HEK293 (cell line): Measurements from ENCODE around the gene CCDC32.

Experiments
- CTCF ChIA-PET: fragments of 350-600 bp; formaldehyde crosslinking; extraction: SDS; loops from one replicate; lab custom pipeline; 2021; ENCODE audit warnings: antibody characterized with exemption; lab: Yijun Ruan, JAX
- POLR2A ChIA-PET: fragments of 300-600 bp; formaldehyde crosslinking; extraction: SDS; loops from one replicate; lab custom pipeline; 2020; ENCODE audit warnings: antibody characterized with exemption, inconsistent platforms; lab: Yijun Ruan, JAX
- H3K27ac ChIP-seq: fragments of 200-500 bp; sonication (Bioruptor generic); 2 replicates; pipeline ENCODE4 v1.5.1; 2014; ENCODE audit warnings: low read depth, low read length, control low read depth, inconsistent platforms; ENCODE audit errors: extremely low read depth
- H3K36me3 ChIP-seq, 2 experiments: fragments of 200-500 bp in 1 of 2; sonication (Bioruptor generic) in 1 of 2; 1 replicate in 1 of 2; 2 replicates in 1 of 2; pipeline ENCODE4 v1.5.1; 2014 to 2017; ENCODE audit warnings: inconsistent platforms in 2 of 2, low read length in 2 of 2; ENCODE audit not compliant: control insufficient read depth in 2 of 2, insufficient read depth in 1 of 2
- H3K4me1 ChIP-seq: fragments of 200-500 bp; sonication (Bioruptor generic); 2 replicates; pipeline ENCODE4 v1.5.1; 2014; ENCODE audit warnings: mild to moderate bottlenecking, low read length, inconsistent platforms; ENCODE audit not compliant: control insufficient read depth, insufficient read depth
- H3K4me3 ChIP-seq: 2 replicates; pipeline ENCODE4 v1.5.1; 2011; ENCODE audit warnings: low read depth, mild to moderate bottlenecking, control low read depth, low read length, moderate library complexity
- H3K9me3 ChIP-seq: fragments of 200-500 bp; sonication (Bioruptor generic); 2 replicates; pipeline ENCODE4 v1.5.1; 2014; ENCODE audit warnings: low read depth, low read length, inconsistent platforms; ENCODE audit not compliant: control insufficient read depth, insufficient read depth
- FEZF1 ChIP-seq: fragments of 450-650 bp; formaldehyde crosslinking; IDR thresholded peaks from 2 replicates; pipeline ENCODE4 v1.5.1; 2016; ENCODE audit warnings: missing biosample characterization, missing genetic modification characterization
- GLIS1 ChIP-seq: fragments of 450-650 bp; formaldehyde crosslinking; IDR thresholded peaks from 2 replicates; pipeline ENCODE4 v1.5.1; 2016; ENCODE audit warnings: missing biosample characterization, missing genetic modification characterization
- IKZF3 ChIP-seq: fragments of 450-650 bp; IDR thresholded peaks from 2 replicates; pipeline ENCODE4 v1.5.0; 2018; ENCODE audit warnings: missing biosample characterization, mild to moderate bottlenecking, missing genetic modification characterization, moderate library complexity
- SALL2 ChIP-seq: fragments of 450-650 bp; formaldehyde crosslinking; IDR thresholded peaks from 2 replicates; pipeline ENCODE4 v1.5.0; 2017; ENCODE audit warnings: missing biosample characterization, mild to moderate bottlenecking, missing genetic modification characterization, borderline replicate concordance
- YY2 ChIP-seq: fragments of 450-650 bp; formaldehyde crosslinking; IDR thresholded peaks from 2 replicates; pipeline ENCODE4 v1.5.1; 2016; ENCODE audit warnings: missing biosample characterization, missing genetic modification characterization
- ZBTB7A ChIP-seq: fragments of 450-650 bp; formaldehyde crosslinking; IDR thresholded peaks from 2 replicates; pipeline ENCODE4 v1.5.1; 2016; ENCODE audit warnings: low read depth, missing biosample characterization, missing genetic modification characterization
- ZBTB8A ChIP-seq: fragments of 450-650 bp; formaldehyde crosslinking; IDR thresholded peaks from 2 replicates; pipeline ENCODE4 v1.5.1; 2016; ENCODE audit warnings: missing biosample characterization, missing genetic modification characterization
- ZNF16 ChIP-seq: fragments of 450-650 bp; formaldehyde crosslinking; IDR thresholded peaks from 2 replicates; pipeline ENCODE4 v1.5.1; 2016; ENCODE audit warnings: low read depth, missing biosample characterization, missing genetic modification characterization
- ZNF202 ChIP-seq: fragments of 450-650 bp; formaldehyde crosslinking; IDR thresholded peaks from 2 replicates; pipeline ENCODE4 v1.5.1; 2016; ENCODE audit warnings: missing biosample characterization, missing genetic modification characterization, borderline replicate concordance
- ZNF221 ChIP-seq: fragments of 450-650 bp; formaldehyde crosslinking; IDR thresholded peaks from 2 replicates; pipeline ENCODE4 v1.5.1; 2017; ENCODE audit warnings: missing biosample characterization, missing genetic modification characterization, borderline replicate concordance
- ZNF248 ChIP-seq: fragments of 450-650 bp; formaldehyde crosslinking; IDR thresholded peaks from 2 replicates; pipeline ENCODE4 v1.5.1; 2017; ENCODE audit warnings: missing biosample characterization, missing genetic modification characterization
- ZNF266 ChIP-seq: fragments of 450-650 bp; formaldehyde crosslinking; IDR thresholded peaks from 2 replicates; pipeline ENCODE4 v1.5.1; 2016; ENCODE audit warnings: missing biosample characterization, missing genetic modification characterization, low read depth
- ZNF366 ChIP-seq: fragments of 450-650 bp; formaldehyde crosslinking; conservative IDR thresholded peaks from 2 replicates; pipeline ENCODE4 v1.5.1; 2016; ENCODE audit warnings: missing biosample characterization, missing genetic modification characterization
- ZNF394 ChIP-seq: fragments of 450-650 bp; formaldehyde crosslinking; IDR thresholded peaks from 2 replicates; pipeline ENCODE4 v1.5.1; 2016; ENCODE audit warnings: missing biosample characterization, missing genetic modification characterization, mild to moderate bottlenecking, moderate library complexity, borderline replicate concordance
- ZNF404 ChIP-seq: fragments of 450-650 bp; formaldehyde crosslinking; IDR thresholded peaks from 2 replicates; pipeline ENCODE4 v1.5.1; 2017; ENCODE audit warnings: missing biosample characterization, missing genetic modification characterization
- ZNF416 ChIP-seq: fragments of 450-650 bp; formaldehyde crosslinking; IDR thresholded peaks from 2 replicates; pipeline ENCODE4 v1.5.1; 2016; ENCODE audit warnings: missing biosample characterization, missing genetic modification characterization
- ZNF433 ChIP-seq: fragments of 450-650 bp; formaldehyde crosslinking; IDR thresholded peaks from 2 replicates; pipeline ENCODE4 v1.5.1; 2016; ENCODE audit warnings: missing biosample characterization, missing genetic modification characterization, low read depth
- ZNF585B ChIP-seq: fragments of 450-650 bp; formaldehyde crosslinking; IDR thresholded peaks from 2 replicates; pipeline ENCODE4 v1.5.1; 2016; ENCODE audit warnings: missing biosample characterization, missing genetic modification characterization
- TF ChIP-seq, protein P1 (sequence below): fragments of 450-650 bp; formaldehyde crosslinking; IDR thresholded peaks from 2 replicates; pipeline ENCODE4 v1.5.1; 2017; ENCODE audit warnings: missing biosample characterization, mild to moderate bottlenecking, missing genetic modification characterization, moderate library complexity
- TF ChIP-seq, protein P2 (sequence below): fragments of 450-650 bp; formaldehyde crosslinking; IDR thresholded peaks from 2 replicates; pipeline ENCODE4 v1.5.1; 2016; ENCODE audit warnings: missing biosample characterization, missing genetic modification characterization
- TF ChIP-seq, protein P3 (sequence below): fragments of 450-650 bp; formaldehyde crosslinking; IDR thresholded peaks from 2 replicates; pipeline ENCODE4 v1.5.1; 2017; ENCODE audit warnings: missing biosample characterization, missing genetic modification characterization
- TF ChIP-seq, protein P4 (sequence below): fragments of 450-650 bp; formaldehyde crosslinking; IDR thresholded peaks from 2 replicates; pipeline ENCODE4 v1.5.1; 2016; ENCODE audit warnings: missing biosample characterization, missing genetic modification characterization
- TF ChIP-seq, protein P5 (sequence below): fragments of 450-650 bp; formaldehyde crosslinking; IDR thresholded peaks from 2 replicates; pipeline ENCODE4 v1.5.1; 2017; ENCODE audit warnings: missing biosample characterization, missing genetic modification characterization
- TF ChIP-seq, protein P6 (sequence below): fragments of 450-650 bp; formaldehyde crosslinking; IDR thresholded peaks from 2 replicates; pipeline ENCODE4 v1.5.1; 2016; ENCODE audit warnings: missing biosample characterization, missing genetic modification characterization

Gene CCDC32

DNA sequence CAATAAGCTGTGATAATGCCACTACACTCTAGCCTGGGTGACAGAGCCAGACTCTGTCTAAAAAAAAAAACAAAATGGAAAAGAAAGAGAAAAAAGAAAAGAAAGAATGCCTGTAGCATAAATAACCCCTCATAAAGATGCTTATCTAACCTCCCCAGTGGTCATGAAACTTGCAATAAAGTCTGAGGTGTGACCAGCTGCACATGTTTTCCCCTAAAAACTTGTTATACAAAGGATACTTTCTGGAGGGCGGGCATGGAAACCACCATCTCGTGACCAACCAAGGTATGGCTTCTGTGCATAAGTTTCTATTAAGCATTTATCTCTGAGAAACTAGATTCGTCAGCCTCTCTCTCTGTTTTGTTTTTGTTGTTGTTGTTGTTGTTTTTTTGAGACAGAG is 21.8 kb downstream of the CCDC32 start:
- CTCF ChIA-PET = interaction anchor here (0.7 kb wide), 1 partner anchor 50 kb away, joined by 3 read pairs; no protein-coding TSS in a partner anchor

DNA sequence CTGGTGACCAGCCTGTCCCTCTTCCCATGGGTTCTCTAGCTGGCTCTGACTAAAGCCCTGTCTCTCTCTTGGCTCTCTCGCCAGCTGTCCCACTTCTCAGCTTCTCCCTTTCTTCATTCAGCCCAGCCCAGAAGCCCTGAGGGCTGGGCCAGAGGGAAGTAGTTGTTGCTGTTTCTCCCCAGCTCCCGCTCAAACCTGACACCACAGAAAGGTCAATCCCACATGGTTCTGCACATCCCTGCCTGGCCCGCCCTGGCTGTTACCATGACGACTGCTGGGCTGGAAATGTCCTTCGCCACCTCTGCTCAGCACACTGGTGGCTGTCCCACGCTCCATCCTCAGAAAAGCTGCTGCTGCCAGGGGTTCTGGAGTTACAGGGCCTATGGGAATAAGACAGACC is 25.9 kb downstream of the CCDC32 start:
- Histone ChIP-seq H3K27ac (no peak overlapping the region), H3K4me3 (no peak overlapping the region), H3K36me3 (no peaks in the 10 kb centered on the region), H3K9me3 (no peaks in the 10 kb centered on the region), H3K4me1 (no peaks in the 10 kb centered on the region)
- ChIA-PET CTCF (no interaction called here), POLR2A (interaction anchor here (0.6 kb wide), 1 partner anchor 122 kb away, joined by 5 read pairs; no protein-coding TSS in a partner anchor)
- peak; percentile 32; the same call in 1 of the 2 replicates for TF ChIP-seq ZNF394 (tag by site-specific recombination)
- no peak for TF ChIP-seq ZBTB8A
- no peak for TF ChIP-seq ZNF16 (tag by site-specific recombination)
- TF ChIP-seq YY2 = no peak
- no peak for TF ChIP-seq ZNF416 (tag by site-specific recombination)
- TF ChIP-seq, protein P1, sequence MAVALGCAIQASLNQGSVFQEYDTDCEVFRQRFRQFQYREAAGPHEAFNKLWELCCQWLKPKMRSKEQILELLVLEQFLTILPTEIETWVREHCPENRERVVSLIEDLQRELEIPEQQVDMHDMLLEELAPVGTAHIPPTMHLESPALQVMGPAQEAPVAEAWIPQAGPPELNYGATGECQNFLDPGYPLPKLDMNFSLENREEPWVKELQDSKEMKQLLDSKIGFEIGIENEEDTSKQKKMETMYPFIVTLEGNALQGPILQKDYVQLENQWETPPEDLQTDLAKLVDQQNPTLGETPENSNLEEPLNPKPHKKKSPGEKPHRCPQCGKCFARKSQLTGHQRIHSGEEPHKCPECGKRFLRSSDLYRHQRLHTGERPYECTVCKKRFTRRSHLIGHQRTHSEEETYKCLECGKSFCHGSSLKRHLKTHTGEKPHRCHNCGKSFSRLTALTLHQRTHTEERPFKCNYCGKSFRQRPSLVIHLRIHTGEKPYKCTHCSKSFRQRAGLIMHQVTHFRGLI (tag by site-specific recombination) = 0 out of 2 replicates have a peak, but pooled peaks have one; percentile 35
- no peak for TF ChIP-seq ZNF404 (tag by site-specific recombination)
- TF ChIP-seq, protein P2, sequence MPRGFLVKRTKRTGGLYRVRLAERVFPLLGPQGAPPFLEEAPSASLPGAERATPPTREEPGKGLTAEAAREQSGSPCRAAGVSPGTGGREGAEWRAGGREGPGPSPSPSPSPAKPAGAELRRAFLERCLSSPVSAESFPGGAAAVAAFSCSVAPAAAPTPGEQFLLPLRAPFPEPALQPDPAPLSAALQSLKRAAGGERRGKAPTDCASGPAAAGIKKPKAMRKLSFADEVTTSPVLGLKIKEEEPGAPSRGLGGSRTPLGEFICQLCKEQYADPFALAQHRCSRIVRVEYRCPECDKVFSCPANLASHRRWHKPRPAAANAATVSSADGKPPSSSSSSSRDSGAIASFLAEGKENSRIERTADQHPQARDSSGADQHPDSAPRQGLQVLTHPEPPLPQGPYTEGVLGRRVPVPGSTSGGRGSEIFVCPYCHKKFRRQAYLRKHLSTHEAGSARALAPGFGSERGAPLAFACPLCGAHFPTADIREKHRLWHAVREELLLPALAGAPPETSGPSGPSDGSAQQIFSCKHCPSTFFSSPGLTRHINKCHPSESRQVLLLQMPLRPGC (tag by site-specific recombination) = no peak

More for the DNA sequence above, 21.8 kb downstream of the CCDC32 start:
- no peaks in the 10 kb centered on the region for H3K9me3 ChIP-seq
- H3K36me3 ChIP-seq = peaks cover 0 to 2% of the 10 kb centered on the region in 2 experiments; a peak in 2 of 3 replicates
- peak; percentile 59 for TF ChIP-seq GLIS1 (tag by site-specific recombination)
- no peak for TF ChIP-seq FEZF1 (tag by site-specific recombination)
- TF ChIP-seq, protein P3, sequence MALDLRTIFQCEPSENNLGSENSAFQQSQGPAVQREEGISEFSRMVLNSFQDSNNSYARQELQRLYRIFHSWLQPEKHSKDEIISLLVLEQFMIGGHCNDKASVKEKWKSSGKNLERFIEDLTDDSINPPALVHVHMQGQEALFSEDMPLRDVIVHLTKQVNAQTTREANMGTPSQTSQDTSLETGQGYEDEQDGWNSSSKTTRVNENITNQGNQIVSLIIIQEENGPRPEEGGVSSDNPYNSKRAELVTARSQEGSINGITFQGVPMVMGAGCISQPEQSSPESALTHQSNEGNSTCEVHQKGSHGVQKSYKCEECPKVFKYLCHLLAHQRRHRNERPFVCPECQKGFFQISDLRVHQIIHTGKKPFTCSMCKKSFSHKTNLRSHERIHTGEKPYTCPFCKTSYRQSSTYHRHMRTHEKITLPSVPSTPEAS (tag by site-specific recombination) = no peak
- TF ChIP-seq ZNF248 (tag by site-specific recombination) = no peak
- TF ChIP-seq ZNF433 = no peak
- TF ChIP-seq, protein P4, sequence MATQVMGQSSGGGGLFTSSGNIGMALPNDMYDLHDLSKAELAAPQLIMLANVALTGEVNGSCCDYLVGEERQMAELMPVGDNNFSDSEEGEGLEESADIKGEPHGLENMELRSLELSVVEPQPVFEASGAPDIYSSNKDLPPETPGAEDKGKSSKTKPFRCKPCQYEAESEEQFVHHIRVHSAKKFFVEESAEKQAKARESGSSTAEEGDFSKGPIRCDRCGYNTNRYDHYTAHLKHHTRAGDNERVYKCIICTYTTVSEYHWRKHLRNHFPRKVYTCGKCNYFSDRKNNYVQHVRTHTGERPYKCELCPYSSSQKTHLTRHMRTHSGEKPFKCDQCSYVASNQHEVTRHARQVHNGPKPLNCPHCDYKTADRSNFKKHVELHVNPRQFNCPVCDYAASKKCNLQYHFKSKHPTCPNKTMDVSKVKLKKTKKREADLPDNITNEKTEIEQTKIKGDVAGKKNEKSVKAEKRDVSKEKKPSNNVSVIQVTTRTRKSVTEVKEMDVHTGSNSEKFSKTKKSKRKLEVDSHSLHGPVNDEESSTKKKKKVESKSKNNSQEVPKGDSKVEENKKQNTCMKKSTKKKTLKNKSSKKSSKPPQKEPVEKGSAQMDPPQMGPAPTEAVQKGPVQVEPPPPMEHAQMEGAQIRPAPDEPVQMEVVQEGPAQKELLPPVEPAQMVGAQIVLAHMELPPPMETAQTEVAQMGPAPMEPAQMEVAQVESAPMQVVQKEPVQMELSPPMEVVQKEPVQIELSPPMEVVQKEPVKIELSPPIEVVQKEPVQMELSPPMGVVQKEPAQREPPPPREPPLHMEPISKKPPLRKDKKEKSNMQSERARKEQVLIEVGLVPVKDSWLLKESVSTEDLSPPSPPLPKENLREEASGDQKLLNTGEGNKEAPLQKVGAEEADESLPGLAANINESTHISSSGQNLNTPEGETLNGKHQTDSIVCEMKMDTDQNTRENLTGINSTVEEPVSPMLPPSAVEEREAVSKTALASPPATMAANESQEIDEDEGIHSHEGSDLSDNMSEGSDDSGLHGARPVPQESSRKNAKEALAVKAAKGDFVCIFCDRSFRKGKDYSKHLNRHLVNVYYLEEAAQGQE = no peak
- TF ChIP-seq ZNF585B = no peak
- TF ChIP-seq ZNF366 (tag by site-specific recombination) = no peak
- TF ChIP-seq IKZF3 (tag by site-specific recombination) = no peak
- TF ChIP-seq, protein P5, sequence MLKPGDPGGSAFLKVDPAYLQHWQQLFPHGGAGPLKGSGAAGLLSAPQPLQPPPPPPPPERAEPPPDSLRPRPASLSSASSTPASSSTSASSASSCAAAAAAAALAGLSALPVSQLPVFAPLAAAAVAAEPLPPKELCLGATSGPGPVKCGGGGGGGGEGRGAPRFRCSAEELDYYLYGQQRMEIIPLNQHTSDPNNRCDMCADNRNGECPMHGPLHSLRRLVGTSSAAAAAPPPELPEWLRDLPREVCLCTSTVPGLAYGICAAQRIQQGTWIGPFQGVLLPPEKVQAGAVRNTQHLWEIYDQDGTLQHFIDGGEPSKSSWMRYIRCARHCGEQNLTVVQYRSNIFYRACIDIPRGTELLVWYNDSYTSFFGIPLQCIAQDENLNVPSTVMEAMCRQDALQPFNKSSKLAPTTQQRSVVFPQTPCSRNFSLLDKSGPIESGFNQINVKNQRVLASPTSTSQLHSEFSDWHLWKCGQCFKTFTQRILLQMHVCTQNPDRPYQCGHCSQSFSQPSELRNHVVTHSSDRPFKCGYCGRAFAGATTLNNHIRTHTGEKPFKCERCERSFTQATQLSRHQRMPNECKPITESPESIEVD (tag by site-specific recombination) = peak; percentile 23; the same call in 1 of the 2 replicates
- no peak for TF ChIP-seq ZNF266
- TF ChIP-seq, protein P6, sequence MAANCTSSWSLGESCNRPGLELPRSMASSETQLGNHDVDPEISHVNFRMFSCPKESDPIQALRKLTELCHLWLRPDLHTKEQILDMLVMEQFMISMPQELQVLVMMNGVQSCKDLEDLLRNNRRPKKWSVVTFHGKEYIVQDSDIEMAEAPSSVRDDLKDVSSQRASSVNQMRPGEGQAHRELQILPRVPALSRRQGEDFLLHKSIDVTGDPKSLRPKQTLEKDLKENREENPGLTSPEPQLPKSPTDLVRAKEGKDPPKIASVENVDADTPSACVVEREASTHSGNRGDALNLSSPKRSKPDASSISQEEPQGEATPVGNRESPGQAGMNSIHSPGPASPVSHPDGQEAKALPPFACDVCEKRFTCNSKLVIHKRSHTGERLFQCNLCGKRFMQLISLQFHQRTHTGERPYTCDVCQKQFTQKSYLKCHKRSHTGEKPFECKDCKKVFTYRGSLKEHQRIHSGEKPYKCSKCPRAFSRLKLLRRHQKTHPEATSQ (tag by site-specific recombination) = no peak
- no peak for TF ChIP-seq SALL2 (tag by site-specific recombination)
- no peak for TF ChIP-seq ZNF202 (tag by site-specific recombination)
- TF ChIP-seq ZBTB7A = no peak
- no peak for TF ChIP-seq ZNF221 (tag by site-specific recombination)
- POLR2A ChIA-PET = no interaction called here
- no peak overlapping the region for H3K27ac ChIP-seq
- no peaks in the 10 kb centered on the region for H3K4me1 ChIP-seq
- H3K4me3 ChIP-seq = no peak overlapping the region
